HG02885 (cell line): ENCODE data around the gene SMIM14.
A peak's percentile ranks its signal among the peaks of the same experiment; 100 is the strongest.
"Not testable (repeated sequence)": the region's sequence is repeated elsewhere in the genome, so short reads cannot be mapped to it uniquely, and the experiment has no call there.

ENCODE experiments used
- ATAC-seq: cut with Tn5 transposase; IDR thresholded peaks from one replicate; pipeline ENCODE4 v1.9.1; 2021; ENCODE audit warnings: mild to moderate bottlenecking; ENCODE audit not compliant: unreplicated experiment, poor library complexity

SMIM14 gene

DNA sequence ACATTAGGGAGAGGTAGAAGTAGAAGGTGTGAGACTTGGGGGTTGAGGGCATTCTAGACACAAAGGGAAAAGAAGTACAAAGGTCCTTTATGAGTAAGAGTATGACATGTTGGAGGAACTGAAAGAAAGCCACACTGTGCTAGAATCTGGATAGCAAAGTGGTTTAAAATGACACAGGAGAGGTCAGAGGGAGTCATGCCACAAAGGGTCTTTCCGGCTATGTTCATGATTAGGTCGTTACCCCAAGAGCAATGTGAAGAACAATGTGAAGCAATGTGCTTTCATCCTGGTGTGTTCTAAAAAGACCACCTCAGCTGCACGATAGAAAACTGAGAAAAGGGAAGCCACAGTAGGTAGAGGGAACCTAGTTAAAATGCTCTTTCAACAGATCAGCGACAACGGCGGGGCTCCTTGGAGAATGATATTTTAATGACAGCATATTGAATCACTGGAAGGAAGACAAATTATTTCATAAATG is 29.2 kb downstream of the SMIM14 start:
- peak; percentile 90 for ATAC-seq

GRCh38 chr4:39608451-39608850 is 30.2 kb downstream of the SMIM14 start:
- ATAC-seq, result no peak

GRCh38 chr4:39606747-39607146 is 31.9 kb downstream of the SMIM14 start:
- no peak for ATAC-seq

DNA sequence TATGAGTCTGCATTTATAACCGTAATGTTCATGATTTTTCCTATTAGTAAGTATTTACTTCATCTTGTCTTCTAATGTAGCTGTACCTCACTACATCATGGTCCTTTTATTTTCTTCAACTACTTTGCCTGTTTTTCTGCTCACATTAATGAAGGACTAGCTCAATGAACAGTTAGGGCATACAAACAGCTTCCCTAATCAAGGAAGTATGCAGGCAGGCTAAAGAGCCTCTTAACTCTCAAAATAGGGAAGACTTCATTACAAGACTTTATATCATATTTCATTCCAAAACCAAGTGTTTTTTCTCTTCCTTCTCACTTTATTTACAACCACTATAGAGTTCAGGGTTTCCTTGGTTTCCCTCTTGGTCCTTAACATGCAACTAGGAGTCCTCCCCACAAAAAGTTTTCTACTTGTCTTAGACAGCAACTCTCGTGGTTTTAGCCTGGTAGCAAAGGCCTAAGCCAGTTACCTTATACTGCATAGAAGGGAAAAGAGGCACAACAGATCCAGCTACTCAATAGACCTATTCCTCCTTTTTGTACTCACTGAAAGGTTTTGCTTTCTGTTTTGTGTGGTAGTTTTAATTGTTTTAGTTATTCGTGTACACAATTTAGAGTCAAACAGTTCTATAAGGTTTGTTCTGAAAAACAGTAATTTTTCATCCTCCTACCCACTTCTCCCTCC is 40.8 kb downstream of the SMIM14 start:
- no peak for ATAC-seq

DNA sequence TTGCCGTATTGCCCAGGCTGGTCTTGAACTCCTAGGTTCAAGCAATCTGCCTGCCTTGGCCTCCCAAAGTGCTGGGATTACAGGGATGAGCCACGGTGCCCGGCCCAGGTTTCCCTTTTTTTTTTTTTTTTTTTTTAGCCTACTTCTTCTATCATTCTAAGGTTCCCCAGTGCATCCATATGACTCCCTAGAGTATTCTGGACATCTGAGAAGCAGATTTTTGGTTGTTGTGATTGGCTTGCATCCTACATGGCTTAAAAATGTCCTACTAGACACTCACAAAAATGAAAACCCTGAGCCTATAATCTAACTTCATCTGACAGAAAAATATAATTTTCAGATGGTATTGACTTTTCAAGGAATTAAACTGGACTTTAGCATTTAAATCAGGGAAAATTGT is 41.7 kb downstream of the SMIM14 start:
- no peak for ATAC-seq

DNA sequence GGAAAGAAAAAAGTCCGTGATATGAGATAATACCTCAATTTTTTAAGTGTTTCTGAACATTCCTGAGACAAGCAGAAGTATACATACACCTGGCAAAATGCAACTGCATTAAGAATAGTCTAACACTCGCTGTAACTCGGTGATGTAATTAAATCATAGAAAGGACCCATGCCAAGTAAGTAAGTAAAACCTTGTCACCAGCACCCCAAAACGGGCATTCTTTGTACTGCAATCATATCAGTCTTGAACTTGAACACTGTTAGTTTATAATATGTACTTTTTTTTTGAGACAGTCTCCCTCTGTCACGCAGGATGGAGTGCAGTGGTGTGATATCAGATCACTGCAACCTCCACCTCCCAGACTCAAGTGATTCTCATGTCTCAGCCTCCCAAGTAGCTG is 47.4 kb downstream of the SMIM14 start:
- ATAC-seq, result no peak

DNA sequence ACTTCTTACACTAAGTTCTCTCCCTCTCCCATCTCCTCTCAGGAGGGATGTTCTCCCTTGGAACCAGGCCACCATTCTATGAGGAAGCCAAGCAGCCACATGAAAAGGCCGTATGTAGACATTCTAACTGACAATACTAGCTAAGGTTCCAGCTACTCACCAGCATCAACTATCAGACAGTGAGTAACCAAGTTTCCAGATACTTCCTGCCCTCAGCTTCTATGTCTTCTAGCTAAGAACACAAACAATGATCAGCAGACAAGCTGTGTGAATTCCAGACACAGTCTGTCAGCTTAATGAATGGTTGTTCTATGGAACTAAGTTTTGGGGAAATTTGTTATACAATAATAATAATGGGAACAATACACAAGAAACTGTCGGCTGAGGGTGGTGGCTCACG is 50.8 kb downstream of the SMIM14 start:
- ATAC-seq, result no peak

DNA sequence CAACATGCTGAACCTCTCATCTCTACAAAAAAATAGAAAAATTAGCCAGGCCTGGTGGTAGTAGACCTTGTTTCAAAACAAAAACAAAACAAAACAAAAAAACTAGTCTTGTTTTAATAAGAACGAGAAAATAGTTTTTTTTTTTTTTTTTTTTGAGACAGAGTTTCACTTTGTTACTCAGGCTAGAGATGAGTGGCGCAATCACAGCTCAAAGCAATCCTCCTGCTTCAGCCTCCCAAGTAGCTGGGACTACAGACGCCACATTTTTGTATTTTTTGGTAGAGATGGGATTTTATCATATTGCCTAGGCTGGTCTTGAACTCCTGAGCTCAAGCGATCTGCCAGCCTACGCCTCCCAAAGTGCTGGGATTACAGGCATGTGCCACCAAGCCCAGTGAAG is 63.7 kb downstream of the SMIM14 start:
- no peak for ATAC-seq

DNA sequence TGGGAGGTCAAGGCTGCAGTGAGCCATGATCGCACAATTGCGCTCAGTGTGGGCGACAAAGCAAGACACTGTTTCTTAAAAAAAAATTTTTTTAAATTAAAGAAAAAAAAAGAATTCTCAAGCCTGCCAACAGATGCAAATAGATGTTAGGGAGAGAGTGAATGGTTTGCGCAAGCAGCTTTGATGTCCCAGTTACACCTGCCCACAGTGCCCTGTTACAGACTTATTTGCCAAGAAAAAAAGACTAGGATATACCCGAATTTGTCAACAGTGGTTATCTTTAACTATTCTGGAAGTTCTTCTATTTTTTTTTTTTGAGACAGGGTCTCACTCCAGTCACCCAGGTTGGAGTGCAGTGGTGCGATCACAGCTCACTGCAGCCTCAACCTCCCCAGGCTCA is 67.2 kb downstream of the SMIM14 start:
- no peak for ATAC-seq

DNA sequence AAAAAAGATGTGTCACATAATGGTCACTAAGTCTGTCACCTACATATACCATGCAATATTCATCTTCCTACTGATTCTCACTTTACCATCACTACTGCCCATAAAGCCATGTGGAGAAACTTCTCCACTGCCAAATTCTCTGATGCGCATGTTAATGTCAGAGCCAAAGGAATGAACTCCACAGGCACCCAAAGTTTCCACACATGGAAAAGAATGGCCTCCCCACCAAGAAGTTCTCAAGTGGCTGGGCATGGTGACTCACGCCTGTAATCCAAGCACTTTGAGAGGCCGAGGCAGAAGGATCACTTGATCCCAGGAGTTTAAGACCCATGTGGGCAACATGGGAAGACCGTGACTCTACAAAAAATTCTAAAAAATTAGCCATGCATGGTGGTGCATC is 67.6 kb downstream of the SMIM14 start:
- no peak for ATAC-seq

DNA sequence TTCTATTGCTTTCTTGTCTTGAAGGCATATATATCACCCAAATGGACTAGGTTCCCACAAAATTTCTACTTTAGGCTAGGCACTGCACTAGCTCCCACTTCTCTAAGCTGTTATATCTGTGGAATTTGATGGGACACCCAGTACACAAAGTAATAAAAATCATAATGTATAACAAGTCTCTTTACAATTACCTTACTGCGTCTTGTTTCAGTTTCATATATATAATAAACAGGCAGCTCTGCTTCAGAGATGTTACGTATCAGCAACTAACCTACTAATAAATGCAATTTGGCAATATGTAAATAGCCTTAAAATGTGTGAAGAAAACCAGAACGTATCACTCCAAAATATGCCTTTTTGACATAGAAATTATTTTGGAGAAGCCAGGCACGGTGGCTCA is 69.5 kb downstream of the SMIM14 start:
- ATAC-seq, result no peak

- ATAC-seq, result no peak
Observed at GRCh38 chr4:39568805-39569204, 69.9 kb downstream of the SMIM14 start.

GRCh38 chr4:39565878-39566600 is 72.6 kb downstream of the SMIM14 start:
- ATAC-seq, result no peak

DNA sequence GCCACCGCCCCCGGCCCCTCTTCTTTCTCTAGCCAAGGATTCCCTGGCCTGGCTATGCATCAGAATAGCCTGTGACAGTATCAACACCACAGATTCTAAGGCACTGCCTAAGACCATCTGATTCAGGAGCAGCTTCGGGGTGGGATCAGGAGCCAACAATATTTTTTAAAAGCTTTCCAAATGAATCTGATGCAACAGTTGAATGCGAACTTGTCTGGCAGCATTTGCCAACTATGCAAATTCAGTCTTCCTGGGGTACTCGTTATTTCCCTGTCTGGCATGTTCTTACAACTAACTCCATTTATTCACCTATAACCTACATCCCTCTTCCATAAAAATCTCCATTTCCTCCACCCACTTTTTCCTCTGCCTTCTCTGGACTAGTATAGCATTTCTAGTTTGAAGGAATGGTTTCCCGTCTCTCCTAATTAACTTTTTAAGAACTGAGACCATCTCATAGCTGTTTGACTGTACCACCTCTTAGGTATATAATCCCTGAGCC is 75.3 kb downstream of the SMIM14 start:
- no peak for ATAC-seq

DNA sequence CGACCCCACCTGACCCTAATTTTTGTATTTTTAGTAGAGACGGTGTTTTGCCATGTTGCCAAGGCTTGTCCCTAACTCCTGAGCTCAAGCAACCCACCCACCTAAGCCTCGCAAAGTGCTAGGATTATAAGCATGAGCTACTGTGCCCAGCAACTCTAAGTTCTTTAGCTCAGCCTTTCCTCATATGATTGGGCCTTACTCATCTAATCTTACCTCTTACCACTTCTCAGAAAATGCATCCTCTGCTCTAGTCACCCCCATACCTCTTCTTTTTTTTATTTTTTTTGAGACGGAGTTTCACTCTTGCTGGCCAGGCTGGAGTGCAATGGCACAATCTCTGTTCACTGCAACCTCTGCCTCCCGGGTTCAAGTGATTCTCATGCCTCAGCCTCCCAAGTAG is 75.9 kb downstream of the SMIM14 start:
- ATAC-seq, result no peak

GRCh38 chr4:39559626-39560025 is 79.0 kb downstream of the SMIM14 start:
- no peak for ATAC-seq

DNA sequence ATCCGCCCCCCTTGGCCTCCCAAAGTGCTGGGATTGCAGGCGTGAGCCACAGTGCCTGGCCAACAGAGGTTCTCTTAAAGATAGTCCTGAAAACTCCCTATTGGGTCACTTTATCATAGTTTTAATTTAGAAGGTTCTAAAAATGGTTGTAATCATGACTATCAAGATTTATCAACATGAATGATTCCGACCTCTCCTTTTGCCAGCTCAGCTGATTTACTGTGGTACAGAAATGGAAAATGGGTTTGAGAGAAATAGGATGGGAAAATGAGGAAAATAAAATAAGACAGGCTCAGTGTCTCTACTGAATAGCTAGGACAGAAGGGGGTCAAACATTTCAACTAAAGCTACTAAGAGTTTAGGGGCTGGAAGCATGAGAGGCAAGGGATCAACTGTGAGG is 83.2 kb downstream of the SMIM14 start:
- no peak for ATAC-seq

DNA sequence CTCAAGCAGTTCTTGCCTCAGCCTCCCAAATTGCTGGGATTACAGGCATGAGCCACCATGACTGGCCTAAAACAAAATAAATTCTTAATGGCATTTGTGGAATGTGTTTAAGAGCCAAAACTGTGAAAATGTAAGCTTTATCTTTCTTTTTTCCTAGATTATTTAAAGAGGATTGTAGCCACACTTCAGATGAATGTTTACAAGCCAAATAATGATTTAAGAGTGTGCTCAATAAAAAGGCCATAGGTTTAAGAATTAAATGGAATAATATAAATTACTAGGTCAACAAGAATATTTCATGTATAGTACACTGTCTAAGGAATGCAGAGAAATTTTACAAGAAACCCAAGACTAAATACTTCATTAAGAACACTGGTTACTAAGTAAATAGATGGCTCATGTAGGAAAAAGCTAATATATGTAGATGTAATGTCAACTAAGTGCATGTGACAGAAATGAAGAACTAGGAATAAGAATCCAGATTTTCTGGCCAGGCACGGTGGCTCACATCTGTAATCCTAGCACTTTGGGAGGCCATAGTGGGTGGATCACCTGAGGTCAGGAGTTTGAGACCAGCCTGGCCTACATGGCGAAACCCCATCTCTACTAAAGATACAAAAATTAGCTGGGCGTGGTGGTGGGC is 90.1 kb downstream of the SMIM14 start:
- ATAC-seq, result no peak

GRCh38 chr4:39544580-39545315 is 93.9 kb downstream of the SMIM14 start:
- ATAC-seq, result no peak

GRCh38 chr4:39544080-39544479 is 94.6 kb downstream of the SMIM14 start:
- ATAC-seq, result not testable (repeated sequence)

DNA sequence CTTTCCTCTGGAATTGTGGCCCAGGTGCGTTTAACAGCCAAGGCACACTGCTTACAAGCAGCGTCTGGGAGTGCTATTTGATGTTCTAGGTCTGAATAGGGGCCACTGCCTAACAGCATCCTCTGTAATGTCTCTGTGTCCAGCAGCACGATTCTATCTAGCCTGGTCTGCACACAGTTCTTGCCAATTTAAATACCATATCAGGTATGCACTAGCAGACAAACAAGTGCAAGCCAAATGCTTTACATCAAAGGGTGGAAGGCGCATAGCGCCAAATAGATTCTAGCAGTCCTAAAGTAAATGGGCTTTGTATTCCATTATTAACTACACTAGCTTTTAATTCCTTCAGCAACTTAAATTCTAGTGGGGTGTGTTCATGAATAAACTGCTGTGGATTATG is 95.6 kb downstream of the SMIM14 start:
- ATAC-seq, result no peak
